Liver (tissue), 9 donors: ENCODE results near the gene ZC3H18. TPM values are rescaled to one million over a fixed set of nuclear protein-coding genes. Genes with fewer than 3 reads are reported as not detected.

Experiments
- DNase-seq: peaks from one replicate; pipeline ENCODE4 v3.0.0-alpha.2; 2017; ENCODE audit warnings: low spot score
- H3K27ac ChIP-seq, 2 donors: one replicate each; pipeline ENCODE4 v1.7.0; 2013; ENCODE audit warnings: inconsistent platforms in 2 of 2, low read length in 2 of 2, control low read depth in 1 of 2, low read depth in 1 of 2, mild to moderate bottlenecking in 1 of 2
- H3K27me3 ChIP-seq, 4 donors: one replicate each; pipeline versions ENCODE4 v1.6.1 to v1.7.0; 2013; ENCODE audit warnings: low read length in 3 of 4, inconsistent platforms in 1 of 4, mild to moderate bottlenecking in 1 of 4, moderate library complexity in 1 of 4; ENCODE audit not compliant: control insufficient read depth in 4 of 4, insufficient read depth in 4 of 4
- H3K36me3 ChIP-seq, 4 donors: one replicate each; pipeline versions ENCODE4 v1.6.1 to v1.7.0; 2013; ENCODE audit warnings: low read length in 3 of 4, mild to moderate bottlenecking in 3 of 4, low read depth in 1 of 4, moderate library complexity in 1 of 4; ENCODE audit not compliant: control insufficient read depth in 4 of 4, insufficient read depth in 3 of 4
- H3K4me1 ChIP-seq, 4 donors: one replicate each; pipeline versions ENCODE4 v1.6.1 to v1.7.0; 2013; ENCODE audit warnings: low read length in 3 of 4, mild to moderate bottlenecking in 3 of 4, moderate library complexity in 1 of 4; ENCODE audit not compliant: control insufficient read depth in 4 of 4, insufficient read depth in 4 of 4
- H3K4me3 ChIP-seq, 3 donors: one replicate each; pipeline versions ENCODE4 v1.6.1 to v1.7.0; 2013; ENCODE audit warnings: low read length in 3 of 3, control low read depth in 1 of 3, low read depth in 1 of 3, mild to moderate bottlenecking in 1 of 3
- H3K9ac ChIP-seq, 2 donors: one replicate each; pipeline ENCODE4 v1.7.0; 2013; ENCODE audit warnings: low read length in 2 of 2, mild to moderate bottlenecking in 2 of 2, moderate library complexity in 2 of 2, control low read depth in 1 of 2, low read depth in 1 of 2
- H3K9me3 ChIP-seq, 4 donors: one replicate each; pipeline versions ENCODE4 v1.6.1 to v1.7.0; 2013; ENCODE audit warnings: low read length in 3 of 4; ENCODE audit not compliant: control insufficient read depth in 4 of 4
- EGR1 ChIP-seq, 2 donors: IDR thresholded peaks; 2 replicates each; pipeline ENCODE4 v1.6.1; 2016 to 2018; ENCODE audit warnings: antibody characterized with exemption in 2 of 2, low read depth in 2 of 2
- FOXA1 ChIP-seq: IDR thresholded peaks from 2 replicates; pipeline ENCODE4 v1.6.1; 2016; ENCODE audit warnings: antibody characterized with exemption
- FOXA2 ChIP-seq: IDR thresholded peaks from 2 replicates; pipeline ENCODE4 v1.6.1; 2016; ENCODE audit warnings: antibody characterized with exemption
- GABPA ChIP-seq, 2 donors: IDR thresholded peaks in 1 of 2; conservative IDR thresholded peaks in 1 of 2; 2 replicates each; pipeline ENCODE4 v1.6.1; 2016; ENCODE audit warnings: antibody characterized with exemption in 2 of 2, mild to moderate bottlenecking in 1 of 2, moderate library complexity in 1 of 2
- HNF4A ChIP-seq, 2 donors: conservative IDR thresholded peaks; 2 replicates each; pipeline ENCODE4 v1.6.1; 2016; ENCODE audit warnings: antibody characterized with exemption in 2 of 2, mild to moderate bottlenecking in 2 of 2
- HNF4G ChIP-seq: IDR thresholded peaks from 2 replicates; pipeline ENCODE4 v1.6.1; 2016; ENCODE audit warnings: antibody characterized with exemption
- JUND ChIP-seq, 2 donors: IDR thresholded peaks; 2 replicates each; pipeline ENCODE4 v1.6.1; 2016; ENCODE audit warnings: antibody characterized with exemption in 2 of 2
- NR2F2 ChIP-seq: IDR thresholded peaks from 2 replicates; pipeline ENCODE4 v1.6.1; 2016; ENCODE audit warnings: antibody characterized with exemption
- RAD21 ChIP-seq, 2 donors: IDR thresholded peaks; 2 replicates each; pipeline ENCODE4 v1.6.1; 2016; ENCODE audit warnings: antibody characterized with exemption in 2 of 2, mild to moderate bottlenecking in 2 of 2
- RXRA ChIP-seq, 2 donors: IDR thresholded peaks; 2 replicates each; pipeline ENCODE4 v1.6.1; 2017 to 2018; ENCODE audit warnings: antibody characterized with exemption in 2 of 2, mild to moderate bottlenecking in 1 of 2
- SP1 ChIP-seq: IDR thresholded peaks from 2 replicates; pipeline ENCODE4 v1.6.1; 2018; ENCODE audit warnings: antibody characterized with exemption, mild to moderate bottlenecking
- TAF1 ChIP-seq: conservative IDR thresholded peaks from 2 replicates; pipeline ENCODE4 v1.6.1; 2016; ENCODE audit warnings: antibody characterized with exemption, mild to moderate bottlenecking
- YY1 ChIP-seq: IDR thresholded peaks from 2 replicates; pipeline ENCODE4 v1.6.1; 2016; ENCODE audit warnings: antibody characterized with exemption, mild to moderate bottlenecking
- WGBS: extraction: QIAGEN DNeasy Blood & Tissue Kit; methylation state at CpG from one replicate; pipeline ENCODE4 v1.1.7; 2013; 5-methylcytosine and 5-hydroxymethylcytosine counted together
- polyA plus RNA-seq, 2 donors: library from polyadenylated mRNA; stranded (reverse) in 1 of 2; unstranded in 1 of 2; fragments of 200-250 nt in 1 of 2; fragments of >200 nt in 1 of 2; fragmentation: Nextera tagmentation in 1 of 2; extraction: Ambion mirVana in 1 of 2; gene quantifications; one replicate each; pipeline versions ENCODE4 v1.2.1 to v1.2.3, GENCODE V29; 2013 to 2015
- total RNA-seq, 2 donors: library from RNA; depleted of rRNA; stranded (reverse); fragments of >200 nt; gene quantifications; one replicate each; pipeline ENCODE4 v1.2.3, GENCODE V29; 2014
- TF ChIP-seq, protein P1 (sequence below): IDR thresholded peaks from 2 replicates; pipeline ENCODE4 v1.6.1; 2016; ENCODE audit warnings: antibody characterized with exemption, mild to moderate bottlenecking
- TF ChIP-seq, protein P2 (sequence below): IDR thresholded peaks from 2 replicates; pipeline ENCODE4 v1.6.1; 2016; ENCODE audit warnings: antibody characterized with exemption
- TF ChIP-seq, protein P3 (sequence below): IDR thresholded peaks from 2 replicates; pipeline ENCODE4 v1.6.1; 2016; ENCODE audit warnings: antibody characterized with exemption
- TF ChIP-seq, protein P4 (sequence below): IDR thresholded peaks from 2 replicates; pipeline ENCODE4 v1.6.1; 2016; ENCODE audit warnings: antibody characterized with exemption
- TF ChIP-seq, protein P5 (sequence below): fragments of 150-350 bp; IDR thresholded peaks from 2 replicates; pipeline ENCODE4 v1.5.1; 2017; ENCODE audit warnings: improper control_type of control experiment, low read depth, low read length; ENCODE audit not compliant: missing input control
- donor health status: healthy.
- donor health status: healthy.
- donor health status: healthy.
- donor health status: healthy.
- donor health status: healthy.

The ZC3H18 gene
- total and polyA plus RNA-seq, 4 donors = 10.2 to 10.9 (median 10.5) TPM

DNA sequence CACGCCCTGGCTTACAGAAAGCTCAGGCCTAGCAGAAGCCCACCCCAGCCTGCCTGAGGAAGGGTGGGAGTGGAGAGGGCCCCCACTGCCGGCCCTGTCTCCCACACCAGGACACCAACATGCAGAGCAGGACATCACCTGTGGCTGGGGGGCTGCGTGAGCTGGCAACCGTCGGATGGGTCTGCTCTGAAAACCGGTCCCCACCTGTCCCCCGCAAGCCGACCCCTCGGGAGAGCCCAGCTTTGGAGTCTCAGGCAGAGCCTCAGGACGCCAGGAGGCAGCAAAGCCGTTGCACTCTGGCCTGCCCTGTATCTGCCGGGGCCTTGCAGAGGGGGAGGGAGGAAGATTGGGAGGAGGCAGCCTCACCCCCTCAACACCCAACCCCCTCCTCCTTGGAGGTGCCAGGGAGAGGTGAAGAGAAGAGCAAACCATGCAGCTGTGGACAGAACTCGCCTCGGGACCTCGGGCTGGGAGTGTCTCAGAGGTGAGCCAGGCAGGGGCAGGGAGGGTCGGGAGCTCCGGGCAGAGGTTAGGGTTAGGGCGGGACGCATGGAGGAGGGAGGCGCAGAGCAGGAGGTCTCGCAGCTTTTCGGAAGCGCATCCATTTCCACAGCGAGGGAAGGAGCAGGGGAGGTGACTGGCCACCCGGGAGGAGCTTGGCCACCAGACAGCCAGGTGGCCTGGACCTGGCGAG, 30.4 kb upstream of the ZC3H18 start:
- DNase-seq = no peak
- TF ChIP-seq NR2F2 (no peak), HNF4A (conservative IDR thresholded peaks at IDR 0.05) (no peak), GABPA (IDR thresholded peaks at IDR 0.05 in 1 of 2, conservative IDR thresholded peaks at IDR 0.05 in 1 of 2) (no peak), YY1 (no peak), FOXA1 (no peak), HNF4G (no peak), FOXA2 (no peak)
- TF ChIP-seq, protein P1, sequence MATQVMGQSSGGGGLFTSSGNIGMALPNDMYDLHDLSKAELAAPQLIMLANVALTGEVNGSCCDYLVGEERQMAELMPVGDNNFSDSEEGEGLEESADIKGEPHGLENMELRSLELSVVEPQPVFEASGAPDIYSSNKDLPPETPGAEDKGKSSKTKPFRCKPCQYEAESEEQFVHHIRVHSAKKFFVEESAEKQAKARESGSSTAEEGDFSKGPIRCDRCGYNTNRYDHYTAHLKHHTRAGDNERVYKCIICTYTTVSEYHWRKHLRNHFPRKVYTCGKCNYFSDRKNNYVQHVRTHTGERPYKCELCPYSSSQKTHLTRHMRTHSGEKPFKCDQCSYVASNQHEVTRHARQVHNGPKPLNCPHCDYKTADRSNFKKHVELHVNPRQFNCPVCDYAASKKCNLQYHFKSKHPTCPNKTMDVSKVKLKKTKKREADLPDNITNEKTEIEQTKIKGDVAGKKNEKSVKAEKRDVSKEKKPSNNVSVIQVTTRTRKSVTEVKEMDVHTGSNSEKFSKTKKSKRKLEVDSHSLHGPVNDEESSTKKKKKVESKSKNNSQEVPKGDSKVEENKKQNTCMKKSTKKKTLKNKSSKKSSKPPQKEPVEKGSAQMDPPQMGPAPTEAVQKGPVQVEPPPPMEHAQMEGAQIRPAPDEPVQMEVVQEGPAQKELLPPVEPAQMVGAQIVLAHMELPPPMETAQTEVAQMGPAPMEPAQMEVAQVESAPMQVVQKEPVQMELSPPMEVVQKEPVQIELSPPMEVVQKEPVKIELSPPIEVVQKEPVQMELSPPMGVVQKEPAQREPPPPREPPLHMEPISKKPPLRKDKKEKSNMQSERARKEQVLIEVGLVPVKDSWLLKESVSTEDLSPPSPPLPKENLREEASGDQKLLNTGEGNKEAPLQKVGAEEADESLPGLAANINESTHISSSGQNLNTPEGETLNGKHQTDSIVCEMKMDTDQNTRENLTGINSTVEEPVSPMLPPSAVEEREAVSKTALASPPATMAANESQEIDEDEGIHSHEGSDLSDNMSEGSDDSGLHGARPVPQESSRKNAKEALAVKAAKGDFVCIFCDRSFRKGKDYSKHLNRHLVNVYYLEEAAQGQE = no peak
- H3K4me3 ChIP-seq = no peak overlapping the region

DNA sequence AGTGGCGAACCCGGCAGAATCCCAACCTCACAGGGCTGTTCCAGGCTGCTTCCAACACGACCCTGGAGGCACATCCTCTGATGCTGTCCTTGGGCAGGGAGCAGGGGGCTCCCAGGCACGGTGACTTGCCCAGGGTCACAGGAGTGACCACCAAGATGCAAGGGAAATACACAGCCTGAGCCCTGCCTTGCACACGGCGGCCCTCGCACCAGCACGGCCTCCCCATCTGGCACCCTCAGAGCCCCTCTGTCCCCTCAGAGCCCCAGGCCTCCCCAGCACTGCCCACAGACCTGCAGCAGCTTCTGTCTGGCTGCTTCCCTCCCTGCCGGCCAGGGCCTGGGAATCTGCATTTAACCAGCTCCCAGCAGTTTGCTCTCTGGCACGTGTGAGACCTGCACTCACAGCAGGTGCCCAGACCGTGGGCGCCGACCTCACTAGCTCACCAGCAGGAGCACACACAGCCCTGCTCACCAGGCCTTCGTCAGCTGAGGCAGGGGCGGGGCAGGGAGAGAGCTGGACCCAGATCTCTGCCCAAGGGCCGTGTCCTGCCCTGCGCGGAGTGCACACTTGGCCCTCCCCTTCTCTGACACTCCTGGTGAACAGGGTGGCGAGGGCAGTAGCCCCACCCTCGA, 29.7 kb upstream of the ZC3H18 start:
- Histone ChIP-seq H3K27me3 (no peaks in the 10 kb centered on the region), H3K4me1 (peaks cover 0 to 3% (median 0%) of the 10 kb centered on the region in 4 donors), H3K9ac (no peak overlapping the region), H3K9me3 (peaks cover 7 to 12% (median 8%) of the 10 kb centered on the region in 4 donors), H3K4me3 (no peak overlapping the region), H3K36me3 (no peaks in the 10 kb centered on the region), H3K27ac (no peak overlapping the region)
- no peak for DNase-seq
- TF ChIP-seq RAD21 (IDR thresholded peaks at IDR 0.05) = no peak
- no peak for TF ChIP-seq GABPA (IDR thresholded peaks at IDR 0.05 in 1 of 2, conservative IDR thresholded peaks at IDR 0.05 in 1 of 2)
- TF ChIP-seq FOXA1 = no peak
- no peak for TF ChIP-seq NR2F2
- TF ChIP-seq, protein P2, sequence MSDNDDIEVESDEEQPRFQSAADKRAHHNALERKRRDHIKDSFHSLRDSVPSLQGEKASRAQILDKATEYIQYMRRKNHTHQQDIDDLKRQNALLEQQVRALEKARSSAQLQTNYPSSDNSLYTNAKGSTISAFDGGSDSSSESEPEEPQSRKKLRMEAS = no peak
- TF ChIP-seq TAF1 = no peak
- TF ChIP-seq SP1 = no peak
- TF ChIP-seq EGR1 (IDR thresholded peaks at IDR 0.05; ENCODE audit: low read depth in 2 of 2) = no peak
- TF ChIP-seq, protein P1 = no peak
- TF ChIP-seq, protein P3, sequence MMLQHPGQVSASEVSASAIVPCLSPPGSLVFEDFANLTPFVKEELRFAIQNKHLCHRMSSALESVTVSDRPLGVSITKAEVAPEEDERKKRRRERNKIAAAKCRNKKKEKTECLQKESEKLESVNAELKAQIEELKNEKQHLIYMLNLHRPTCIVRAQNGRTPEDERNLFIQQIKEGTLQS = no peak
- TF ChIP-seq, protein P4, sequence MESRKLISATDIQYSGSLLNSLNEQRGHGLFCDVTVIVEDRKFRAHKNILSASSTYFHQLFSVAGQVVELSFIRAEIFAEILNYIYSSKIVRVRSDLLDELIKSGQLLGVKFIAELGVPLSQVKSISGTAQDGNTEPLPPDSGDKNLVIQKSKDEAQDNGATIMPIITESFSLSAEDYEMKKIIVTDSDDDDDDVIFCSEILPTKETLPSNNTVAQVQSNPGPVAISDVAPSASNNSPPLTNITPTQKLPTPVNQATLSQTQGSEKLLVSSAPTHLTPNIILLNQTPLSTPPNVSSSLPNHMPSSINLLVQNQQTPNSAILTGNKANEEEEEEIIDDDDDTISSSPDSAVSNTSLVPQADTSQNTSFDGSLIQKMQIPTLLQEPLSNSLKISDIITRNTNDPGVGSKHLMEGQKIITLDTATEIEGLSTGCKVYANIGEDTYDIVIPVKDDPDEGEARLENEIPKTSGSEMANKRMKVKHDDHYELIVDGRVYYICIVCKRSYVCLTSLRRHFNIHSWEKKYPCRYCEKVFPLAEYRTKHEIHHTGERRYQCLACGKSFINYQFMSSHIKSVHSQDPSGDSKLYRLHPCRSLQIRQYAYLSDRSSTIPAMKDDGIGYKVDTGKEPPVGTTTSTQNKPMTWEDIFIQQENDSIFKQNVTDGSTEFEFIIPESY = no peak
- TF ChIP-seq JUND (IDR thresholded peaks at IDR 0.05) = no peak
- TF ChIP-seq FOXA2 = no peak
- no peak for TF ChIP-seq YY1
- TF ChIP-seq, protein P5, sequence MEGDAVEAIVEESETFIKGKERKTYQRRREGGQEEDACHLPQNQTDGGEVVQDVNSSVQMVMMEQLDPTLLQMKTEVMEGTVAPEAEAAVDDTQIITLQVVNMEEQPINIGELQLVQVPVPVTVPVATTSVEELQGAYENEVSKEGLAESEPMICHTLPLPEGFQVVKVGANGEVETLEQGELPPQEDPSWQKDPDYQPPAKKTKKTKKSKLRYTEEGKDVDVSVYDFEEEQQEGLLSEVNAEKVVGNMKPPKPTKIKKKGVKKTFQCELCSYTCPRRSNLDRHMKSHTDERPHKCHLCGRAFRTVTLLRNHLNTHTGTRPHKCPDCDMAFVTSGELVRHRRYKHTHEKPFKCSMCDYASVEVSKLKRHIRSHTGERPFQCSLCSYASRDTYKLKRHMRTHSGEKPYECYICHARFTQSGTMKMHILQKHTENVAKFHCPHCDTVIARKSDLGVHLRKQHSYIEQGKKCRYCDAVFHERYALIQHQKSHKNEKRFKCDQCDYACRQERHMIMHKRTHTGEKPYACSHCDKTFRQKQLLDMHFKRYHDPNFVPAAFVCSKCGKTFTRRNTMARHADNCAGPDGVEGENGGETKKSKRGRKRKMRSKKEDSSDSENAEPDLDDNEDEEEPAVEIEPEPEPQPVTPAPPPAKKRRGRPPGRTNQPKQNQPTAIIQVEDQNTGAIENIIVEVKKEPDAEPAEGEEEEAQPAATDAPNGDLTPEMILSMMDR = no peak
- no peak for TF ChIP-seq RXRA (IDR thresholded peaks at IDR 0.05)
- 66% methylated on average over 20 of the region's 20 CpGs for WGBS

More for the DNA sequence above, 30.4 kb upstream of the ZC3H18 start:
- H3K4me1 ChIP-seq = peaks cover 0 to 3% (median 0%) of the 10 kb centered on the region in 4 donors
- H3K36me3 ChIP-seq = peaks cover 0 to 2% (median 1%) of the 10 kb centered on the region in 4 donors
- 29% methylated on average over 26 of the region's 26 CpGs for WGBS
- H3K27me3 ChIP-seq = no peaks in the 10 kb centered on the region
- H3K27ac ChIP-seq = no peak overlapping the region
- H3K9me3 ChIP-seq = peaks cover 7 to 12% (median 8%) of the 10 kb centered on the region in 4 donors
- no peak overlapping the region for H3K9ac ChIP-seq
